A549 (cell line): ENCODE measurements around the gene NCAPH2. TPM values are rescaled to one million over a fixed set of nuclear protein-coding genes. Genes with fewer than 3 reads are reported as not detected.

ENCODE experiments used
- ATAC-seq, 2 experiments: fragments of 200-7000 bp in 1 of 2; fragments of >200 bp in 1 of 2; cut with Nextera tagmentation in 1 of 2; cut with Tn5 transposase in 1 of 2; 3 replicates each; pipeline versions ENCODE4 v1.8.0 to v1.9.1; 2018 to 2020; ENCODE audit warnings: mild to moderate bottlenecking in 1 of 2, moderate library complexity in 1 of 2
- CTCF ChIA-PET: fragments of 300-600 bp; sonication (Branson Sonifier 250); formaldehyde crosslinking; extraction: SDS; loops from one replicate; lab custom pipeline; 2021; ENCODE audit warnings: antibody characterized with exemption, inconsistent platforms; lab: Yijun Ruan, JAX
- POLR2A ChIA-PET: fragments of 350-600 bp; formaldehyde crosslinking; extraction: SDS; loops from one replicate; lab custom pipeline; 2021; ENCODE audit warnings: antibody characterized with exemption, inconsistent platforms; lab: Yijun Ruan, JAX
- DNase-seq, 2 experiments: peaks; one replicate each; pipeline versions ENCODE4 v3.0.0 to v3.0.0-alpha.2; 2011 to 2016; ENCODE audit warnings: low read depth in 1 of 2, low spot score in 1 of 2
- FAIRE-seq: peaks from 2 replicates; lab custom pipeline; 2011; peaks lifted over from hg19 to GRCh38; lab: Jason Lieb, UNC
- H3K27ac ChIP-seq, 2 experiments: fragments of >200 bp; sonication (Bioruptor Twin); formaldehyde crosslinking; 3 replicates each; pipeline ENCODE4 v1.5.1; 2016 to 2017
- H3K4me1 ChIP-seq: fragments of >200 bp; sonication (Bioruptor Twin); formaldehyde crosslinking; 3 replicates; pipeline ENCODE4 v1.6.1; 2016
- H3K4me2 ChIP-seq: fragments of >200 bp; sonication (Bioruptor Twin); formaldehyde crosslinking; 3 replicates; pipeline ENCODE4 v1.6.1; 2016
- H3K4me3 ChIP-seq: fragments of >200 bp; sonication (Bioruptor Twin); formaldehyde crosslinking; 3 replicates; pipeline ENCODE4 v1.5.1; 2016
- H3K9me3 ChIP-seq: fragments of >200 bp; sonication (Bioruptor Twin); formaldehyde crosslinking; 3 replicates; pipeline ENCODE4 v1.6.1; 2016
- BHLHE40 ChIP-seq: IDR thresholded peaks from 2 replicates; pipeline ENCODE4 v1.6.1; 2012; ENCODE audit warnings: low read depth, low read length, inconsistent platforms
- CBX2 ChIP-seq: fragments of 200-600 bp; sonication (generic); IDR thresholded peaks from 2 replicates; pipeline ENCODE4 v1.6.1; 2016; ENCODE audit warnings: low read depth, mild to moderate bottlenecking, borderline replicate concordance
- CEBPB ChIP-seq, 2 experiments: fragments of >200 bp in 1 of 2; sonication (Bioruptor Twin) in 1 of 2; formaldehyde crosslinking in 1 of 2; IDR thresholded peaks; 2 replicates each; pipeline ENCODE4 v1.6.1; 2012 to 2016
- CHD4 ChIP-seq: fragments of 200-600 bp; sonication (generic); IDR thresholded peaks from 2 replicates; pipeline ENCODE4 v1.6.1; 2016; ENCODE audit warnings: antibody characterized with exemption, mild to moderate bottlenecking, borderline replicate concordance
- CTCF ChIP-seq: fragments of >200 bp; sonication (Bioruptor Twin); formaldehyde crosslinking; IDR thresholded peaks from 3 replicates; pipeline ENCODE4 v1.5.1; 2016
- FOSB ChIP-seq: fragments of 250-450 bp; sonication (Bioruptor Pico); IDR thresholded peaks from 2 replicates; pipeline ENCODE4 v1.5.0; 2020; ENCODE audit warnings: mild to moderate bottlenecking, moderate library complexity
- FOXS1 ChIP-seq: fragments of 250-450 bp; sonication (Bioruptor Pico); IDR thresholded peaks from 2 replicates; pipeline ENCODE4 v1.5.0; 2020; ENCODE audit warnings: mild to moderate bottlenecking, moderate library complexity
- GATA3 ChIP-seq: IDR thresholded peaks from 2 replicates; pipeline ENCODE4 v1.6.1; 2012; ENCODE audit warnings: borderline replicate concordance
- HDAC2 ChIP-seq: fragments of 200-600 bp; sonication (generic); IDR thresholded peaks from 2 replicates; pipeline ENCODE4 v1.6.1; 2016
- HES2 ChIP-seq: fragments of >200 bp; sonication (Bioruptor Twin); formaldehyde crosslinking; IDR thresholded peaks from 2 replicates; pipeline ENCODE4 v1.6.1; 2016
- HOXA7 ChIP-seq: fragments of 250-450 bp; sonication (Bioruptor Pico); IDR thresholded peaks from 2 replicates; pipeline ENCODE4 v1.5.0; 2020; ENCODE audit warnings: mild to moderate bottlenecking, moderate library complexity
- HOXB13 ChIP-seq: fragments of 250-450 bp; sonication (Bioruptor Pico); IDR thresholded peaks from 2 replicates; pipeline ENCODE4 v1.5.0; 2020; ENCODE audit warnings: low read depth, mild to moderate bottlenecking, moderate library complexity
- HOXB5 ChIP-seq: fragments of 250-450 bp; sonication (Bioruptor Pico); IDR thresholded peaks from 2 replicates; pipeline ENCODE4 v1.5.0; 2020; ENCODE audit warnings: mild to moderate bottlenecking, moderate library complexity
- JUN ChIP-seq, 2 experiments: fragments of >200 bp; sonication (Bioruptor Twin); formaldehyde crosslinking; IDR thresholded peaks; 2 replicates in 1 of 2; 3 replicates in 1 of 2; pipeline ENCODE4 v1.6.1; 2016 to 2017
- JUNB ChIP-seq: fragments of >200 bp; sonication (Bioruptor Twin); formaldehyde crosslinking; IDR thresholded peaks from 2 replicates; pipeline ENCODE4 v1.6.1; 2016
- MAFK ChIP-seq: fragments of 450-650 bp; IDR thresholded peaks from 2 replicates; pipeline ENCODE4 v1.6.1; 2014; ENCODE audit not compliant: partially characterized antibody
- MAZ ChIP-seq: fragments of 150-350 bp; IDR thresholded peaks from 2 replicates; pipeline ENCODE4 v1.6.1; 2014; ENCODE audit warnings: antibody characterized with exemption, low read depth, low read length, borderline replicate concordance
- MYC ChIP-seq: IDR thresholded peaks from 2 replicates; pipeline ENCODE4 v1.6.1; 2012; ENCODE audit warnings: mild to moderate bottlenecking, inconsistent platforms, low read length, improper control_type of control experiment, borderline replicate concordance
- NPAS2 ChIP-seq: fragments of 250-450 bp; sonication (Bioruptor Pico); IDR thresholded peaks from 2 replicates; pipeline ENCODE4 v1.8.0; 2022; ENCODE audit warnings: mild to moderate bottlenecking, moderate library complexity, borderline replicate concordance
- PBX3 ChIP-seq: IDR thresholded peaks from 2 replicates; pipeline ENCODE4 v1.6.1; 2012
- PHF8 ChIP-seq: fragments of 200-600 bp; sonication (generic); IDR thresholded peaks from 2 replicates; pipeline ENCODE4 v1.6.1; 2016; ENCODE audit warnings: low read depth, mild to moderate bottlenecking, antibody characterized with exemption, moderate library complexity, borderline replicate concordance
- POLR2A ChIP-seq: IDR thresholded peaks from 2 replicates; pipeline ENCODE4 v1.6.1; 2012; ENCODE audit warnings: mild to moderate bottlenecking, low read length
- POLR2AphosphoS2 ChIP-seq: conservative IDR thresholded peaks from 2 replicates; pipeline ENCODE4 v1.6.1; 2012; ENCODE audit warnings: low read length, improper control_type of control experiment, inconsistent platforms
- RFX5 ChIP-seq: fragments of 450-650 bp; IDR thresholded peaks from 2 replicates; pipeline ENCODE4 v1.7.1; 2014; ENCODE audit warnings: antibody characterized with exemption, mild to moderate bottlenecking, moderate library complexity
- SMC3 ChIP-seq: fragments of >200 bp; sonication (Bioruptor Twin); formaldehyde crosslinking; IDR thresholded peaks from 3 replicates; pipeline ENCODE4 v1.6.1; 2018; ENCODE audit warnings: inconsistent platforms
- USF2 ChIP-seq: fragments of 450-650 bp; IDR thresholded peaks from 2 replicates; pipeline ENCODE4 v1.6.1; 2014; ENCODE audit warnings: antibody characterized with exemption
- WGBS: methylation state at CpG from one replicate; pipeline ENCODE4 v1.1.6; 2017; ENCODE audit errors: missing lambda C conversion rate; 5-methylcytosine and 5-hydroxymethylcytosine counted together
- polyA minus RNA-seq: library from RNA; depleted of rRNA, polyadenylated mRNA; stranded (reverse); fragments of >200 nt; gene quantifications from 2 replicates; pipeline ENCODE4 v1.2.3, GENCODE V29; 2011; rRNA and poly(A)+ RNA removed
- polyA plus RNA-seq, 4 experiments: library from polyadenylated mRNA; depleted of rRNA in 3 of 4; stranded (reverse); fragments of >200 nt; fragmentation: RNase III in 1 of 4; extraction: RNeasy Plus Mini Kit Qiagen cat#74134 plus additional on column Dnase treatment in 1 of 4; gene quantifications; 2 replicates in 3 of 4; 3 replicates in 1 of 4; pipeline ENCODE4 v1.2.3, GENCODE V29; 2011 to 2017
- TF ChIP-seq, protein P1 (sequence below): fragments of 250-450 bp; sonication (Bioruptor Pico); IDR thresholded peaks from 2 replicates; pipeline ENCODE4 v1.5.0; 2020; ENCODE audit warnings: low read depth, mild to moderate bottlenecking, moderate library complexity
- TF ChIP-seq, protein P2 (sequence below): fragments of 150-350 bp; IDR thresholded peaks from 2 replicates; pipeline ENCODE4 v1.6.1; 2014; ENCODE audit warnings: low read depth, mild to moderate bottlenecking, low read length
- TF ChIP-seq, protein P3 (sequence below): IDR thresholded peaks from 2 replicates; pipeline ENCODE4 v1.6.1; 2012; ENCODE audit warnings: low read depth, borderline replicate concordance
- TF ChIP-seq, protein P4 (sequence below): IDR thresholded peaks from 2 replicates; pipeline ENCODE4 v1.6.1; 2012

Gene NCAPH2
- 13.9 and 14.3 TPM in 2 replicates for polyA plus RNA-seq (2011; rRNA removed)
- 32.0 and 36.0 TPM in 2 replicates for polyA plus RNA-seq (2012; cell fraction: cytosol; rRNA removed)
- 80.2 and 89.5 TPM in 2 replicates for polyA plus RNA-seq (2012; cell fraction: nucleus; rRNA removed)
- 27.7 to 29.4 TPM (median 29.1 TPM) in 3 replicates for polyA plus RNA-seq (2017; fragmentation: RNase III; extraction: RNeasy Plus Mini Kit Qiagen cat#74134 plus additional on column Dnase treatment)
- 22.2 and 25.2 TPM in 2 replicates for polyA minus RNA-seq

DNA sequence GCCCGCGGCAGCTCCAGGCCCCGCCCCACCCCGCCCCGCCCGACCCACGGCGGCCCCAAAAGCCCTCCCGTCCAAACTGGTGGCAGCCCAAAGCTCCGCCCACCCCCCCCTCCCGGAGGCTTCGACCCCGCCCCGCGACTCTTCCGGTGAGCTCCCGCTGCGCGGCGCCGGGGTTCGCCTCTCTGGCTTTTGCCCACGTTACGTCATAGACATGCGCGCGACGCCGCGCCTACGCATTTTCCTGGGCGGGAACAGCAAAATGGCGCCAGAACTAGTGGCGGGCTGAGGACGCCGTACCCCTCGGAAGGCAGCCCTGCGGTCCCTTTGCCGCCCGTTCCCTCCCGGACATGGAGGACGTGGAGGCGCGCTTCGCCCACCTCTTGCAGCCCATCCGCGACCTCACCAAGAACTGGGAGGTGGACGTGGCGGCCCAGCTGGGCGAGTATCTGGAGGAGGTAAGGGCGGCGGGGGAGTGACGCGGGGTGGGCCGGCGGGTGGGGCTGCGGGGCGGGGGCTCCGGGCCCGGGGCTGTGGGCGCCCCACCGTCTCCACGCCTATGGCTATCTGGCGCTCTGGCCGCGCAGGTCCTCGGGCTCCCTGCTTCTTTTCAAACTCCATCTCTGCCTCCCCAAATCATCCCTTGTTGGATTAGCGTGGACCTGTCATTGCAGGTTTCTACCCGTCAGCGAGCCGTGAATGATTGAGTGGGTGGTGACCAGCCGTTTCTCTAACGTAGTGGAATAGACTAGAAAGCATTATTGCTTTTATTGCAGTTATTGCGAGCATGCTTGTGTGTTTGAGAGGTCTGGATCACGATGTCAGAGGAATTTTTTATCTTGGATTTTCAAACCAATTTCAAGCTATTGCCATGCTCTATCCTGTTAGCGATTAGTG, at the start of gene NCAPH2:
TSS of gene NCAPH2 (plus strand) at position 234 of the 894 bp plus-strand sequence. CDS start at position 348, 114 bp downstream.
- under 1% methylated on average over 22 of the region's 76 CpGs for WGBS
- Histone ChIP-seq H3K4me1 (peaks cover 15% of the 10 kb centered on the region), H3K4me2 (peak within 1 kb of the TSS; percentile 95), H3K4me3 (peak within 1 kb of the TSS; percentile 94), H3K27ac (peak within 1 kb of the TSS; percentile 95 to 97), H3K9me3 (no peaks in the 10 kb centered on the region)
- no peak for FAIRE-seq
- ChIA-PET POLR2A (interaction anchor here (0.6 to 2.3 kb wide), 9 partner anchors 10 to 73 kb away, joined by 3 to 36 read pairs (median 3); partner anchors contain the start of genes KLHDC7B, SCO2, SYCE3 and TYMP), CTCF (interaction anchor here (0.7 to 3.5 kb wide), 6 partner anchors 10 to 203 kb away, joined by 3 to 26 read pairs (median 4); partner anchors contain the start of genes SCO2 and SYCE3)
- DNase-seq = peak; percentile 85 to 94
- ATAC-seq = peak; percentile 71 to 74
- TF ChIP-seq BHLHE40 = no peak
- no peak for TF ChIP-seq NPAS2
- no peak for TF ChIP-seq HDAC2
- no peak for TF ChIP-seq SMC3
- TF ChIP-seq, protein P1, sequence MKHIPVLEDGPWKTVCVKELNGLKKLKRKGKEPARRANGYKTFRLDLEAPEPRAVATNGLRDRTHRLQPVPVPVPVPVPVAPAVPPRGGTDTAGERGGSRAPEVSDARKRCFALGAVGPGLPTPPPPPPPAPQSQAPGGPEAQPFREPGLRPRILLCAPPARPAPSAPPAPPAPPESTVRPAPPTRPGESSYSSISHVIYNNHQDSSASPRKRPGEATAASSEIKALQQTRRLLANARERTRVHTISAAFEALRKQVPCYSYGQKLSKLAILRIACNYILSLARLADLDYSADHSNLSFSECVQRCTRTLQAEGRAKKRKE (CRISPR knock-in tag) = no peak
- TF ChIP-seq USF2 = no peak
- no peak for TF ChIP-seq RFX5
- TF ChIP-seq HOXA7 (CRISPR knock-in tag) = no peak
- TF ChIP-seq JUNB = no peak
- TF ChIP-seq, protein P2, sequence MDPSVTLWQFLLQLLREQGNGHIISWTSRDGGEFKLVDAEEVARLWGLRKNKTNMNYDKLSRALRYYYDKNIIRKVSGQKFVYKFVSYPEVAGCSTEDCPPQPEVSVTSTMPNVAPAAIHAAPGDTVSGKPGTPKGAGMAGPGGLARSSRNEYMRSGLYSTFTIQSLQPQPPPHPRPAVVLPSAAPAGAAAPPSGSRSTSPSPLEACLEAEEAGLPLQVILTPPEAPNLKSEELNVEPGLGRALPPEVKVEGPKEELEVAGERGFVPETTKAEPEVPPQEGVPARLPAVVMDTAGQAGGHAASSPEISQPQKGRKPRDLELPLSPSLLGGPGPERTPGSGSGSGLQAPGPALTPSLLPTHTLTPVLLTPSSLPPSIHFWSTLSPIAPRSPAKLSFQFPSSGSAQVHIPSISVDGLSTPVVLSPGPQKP = no peak
- no peak for TF ChIP-seq POLR2AphosphoS2
- TF ChIP-seq, protein P3, sequence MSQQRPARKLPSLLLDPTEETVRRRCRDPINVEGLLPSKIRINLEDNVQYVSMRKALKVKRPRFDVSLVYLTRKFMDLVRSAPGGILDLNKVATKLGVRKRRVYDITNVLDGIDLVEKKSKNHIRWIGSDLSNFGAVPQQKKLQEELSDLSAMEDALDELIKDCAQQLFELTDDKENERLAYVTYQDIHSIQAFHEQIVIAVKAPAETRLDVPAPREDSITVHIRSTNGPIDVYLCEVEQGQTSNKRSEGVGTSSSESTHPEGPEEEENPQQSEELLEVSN = 0 out of 2 replicates have a peak, but pooled peaks have one; percentile 38
- TF ChIP-seq FOSB (CRISPR knock-in tag) = no peak
- TF ChIP-seq CEBPB (IDR thresholded peaks at IDR 0.05) = no peak
- peak; percentile 61 for TF ChIP-seq POLR2A
- TF ChIP-seq, protein P4, sequence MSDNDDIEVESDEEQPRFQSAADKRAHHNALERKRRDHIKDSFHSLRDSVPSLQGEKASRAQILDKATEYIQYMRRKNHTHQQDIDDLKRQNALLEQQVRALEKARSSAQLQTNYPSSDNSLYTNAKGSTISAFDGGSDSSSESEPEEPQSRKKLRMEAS = 0 out of 2 replicates have a peak, but pooled peaks have one; percentile 36
- no peak for TF ChIP-seq MYC
- TF ChIP-seq PHF8 = peak; percentile 43; the same call in 1 of the 2 replicates
- no peak for TF ChIP-seq HES2
- TF ChIP-seq HOXB13 = no peak
- TF ChIP-seq FOXS1 (CRISPR knock-in tag) = no peak
- no peak for TF ChIP-seq GATA3
- TF ChIP-seq MAFK = no peak
- no peak for TF ChIP-seq CTCF
- TF ChIP-seq CBX2 = no peak
- no peak for TF ChIP-seq MAZ
- TF ChIP-seq CHD4 = no peak
- TF ChIP-seq PBX3 = 0 out of 2 replicates have a peak, but pooled peaks have one; percentile 39
- peak; percentile 44; the same call in 1 of the 2 replicates for TF ChIP-seq HOXB5 (CRISPR knock-in tag)
- TF ChIP-seq JUN (IDR thresholded peaks at IDR 0.05) = peak in 1 of 2 experiments; percentile 60; a peak in 2 of 5 replicates
